Cardiac muscle cell (in vitro differentiated cells and primary cell): ENCODE data around the gene PLCD3. TPM values are rescaled to one million over a fixed set of nuclear protein-coding genes. Genes with fewer than 3 reads are reported as not detected.

Experiments
- DNase-seq, 2 donors: peaks; one replicate each; pipeline versions ENCODE4 v3.0.0 to v3.0.0-alpha.2; 2010 to 2017; ENCODE audit warnings: low read depth in 1 of 2, low spot score in 1 of 2
- H3K27ac ChIP-seq: fragments of 200-600 bp; sonication (generic); 2 replicates; pipeline ENCODE4 v1.5.1; 2016
- H3K27me3 ChIP-seq: fragments of 200-600 bp; sonication (generic); 2 replicates; pipeline ENCODE4 v1.6.0; 2016; ENCODE audit warnings: control low read depth
- H3K36me3 ChIP-seq: fragments of 200-600 bp; sonication (generic); 2 replicates; pipeline ENCODE4 v1.5.1; 2016; ENCODE audit warnings: control low read depth
- H3K4me1 ChIP-seq: fragments of 200-600 bp; sonication (generic); 2 replicates; pipeline ENCODE4 v1.8.1; 2017; ENCODE audit warnings: low read depth, mild to moderate bottlenecking, mixed run types
- H3K4me3 ChIP-seq: fragments of 200-600 bp; sonication (generic); 2 replicates; pipeline ENCODE4 v1.5.1; 2016; ENCODE audit warnings: mild to moderate bottlenecking
- H3K9me3 ChIP-seq: fragments of 200-600 bp; sonication (generic); 2 replicates; pipeline ENCODE4 v1.5.1; 2017; ENCODE audit warnings: low read depth, mild to moderate bottlenecking, control low read depth
- CTCF ChIP-seq: IDR thresholded peaks from 2 replicates; pipeline ENCODE4 v1.5.1; 2012; ENCODE audit warnings: low read depth, mild to moderate bottlenecking, low read length
- polyA plus RNA-seq: library from polyadenylated mRNA; unstranded; fragments of >200 nt; fragmentation: Nextera tagmentation; extraction: Ambion mirVana; gene quantifications from 2 replicates; pipeline ENCODE4 v1.2.1, GENCODE V29; 2016
- total RNA-seq: library from RNA; depleted of rRNA; stranded (reverse); fragments of >200 nt; gene quantifications from 2 replicates; pipeline ENCODE4 v1.2.3, GENCODE V29; 2016

PLCD3 gene
- total and polyA plus RNA-seq, 2 experiments from 2014 or later: 36.0 to 66.3 TPM

GRCh38 chr17:45120558-45120957 is 11.8 kb downstream of the PLCD3 start:
- Histone ChIP-seq H3K27ac (no peak overlapping the region), H3K4me3 (no peak overlapping the region)
- DNase-seq: no peak

GRCh38 chr17:45119964-45120363 is 12.4 kb downstream of the PLCD3 start:
- H3K36me3 ChIP-seq: no peaks in the 10 kb centered on the region
- no peaks in the 10 kb centered on the region for H3K27me3 ChIP-seq
- H3K4me1 ChIP-seq: no peaks in the 10 kb centered on the region
- TF ChIP-seq CTCF: no peak
- no peak overlapping the region for H3K4me3 ChIP-seq
- H3K27ac ChIP-seq: no peak overlapping the region
- no peaks in the 10 kb centered on the region for H3K9me3 ChIP-seq
- DNase-seq: no peak

More at GRCh38 chr17:45120558-45120957, 11.8 kb downstream of the PLCD3 start:
- no peak for TF ChIP-seq CTCF
- no peaks in the 10 kb centered on the region for H3K4me1 ChIP-seq
- H3K27me3 ChIP-seq: no peaks in the 10 kb centered on the region
- H3K9me3 ChIP-seq: no peaks in the 10 kb centered on the region
- H3K36me3 ChIP-seq: no peaks in the 10 kb centered on the region

- Histone ChIP-seq H3K27me3 (no peaks in the 10 kb centered on the region), H3K9me3 (no peaks in the 10 kb centered on the region), H3K4me3 (no peak overlapping the region), H3K36me3 (no peaks in the 10 kb centered on the region), H3K4me1 (no peaks in the 10 kb centered on the region), H3K27ac (no peak overlapping the region)
- no peak for DNase-seq
- TF ChIP-seq CTCF: no peak
Observed at GRCh38 chr17:45118691-45119090, 13.6 kb downstream of the PLCD3 start.

- H3K4me3 ChIP-seq: no peak overlapping the region
- no peak for TF ChIP-seq CTCF
- no peaks in the 10 kb centered on the region for H3K9me3 ChIP-seq
- no peaks in the 10 kb centered on the region for H3K27me3 ChIP-seq
- no peaks in the 10 kb centered on the region for H3K4me1 ChIP-seq
- no peak overlapping the region for H3K27ac ChIP-seq
- H3K36me3 ChIP-seq: no peaks in the 10 kb centered on the region
- no peak for DNase-seq
Observed at GRCh38 chr17:45117848-45118646, 14.3 kb downstream of the PLCD3 start.

- TF ChIP-seq CTCF: no peak
- Histone ChIP-seq H3K27ac (no peak overlapping the region), H3K4me1 (no peaks in the 10 kb centered on the region), H3K4me3 (no peak overlapping the region), H3K27me3 (no peaks in the 10 kb centered on the region), H3K9me3 (no peaks in the 10 kb centered on the region), H3K36me3 (no peaks in the 10 kb centered on the region)
- no peak for DNase-seq
Observed at GRCh38 chr17:45117334-45117733, 15.0 kb downstream of the PLCD3 start.
